GM12873 (cell line): Measurements from ENCODE around the gene KCNC1.

Source experiments
- CTCF ChIP-seq: IDR thresholded peaks from 2 replicates; pipeline ENCODE4 v1.5.1; 2012; ENCODE audit warnings: low read depth, mild to moderate bottlenecking, moderate library complexity, low read length, control low read depth; ENCODE audit not compliant: insufficient read depth; ENCODE audit errors: missing control alignments

The KCNC1 gene

GRCh38 chr11:17716807-17717206, 17.8 kb upstream of the KCNC1 start:
- TF ChIP-seq CTCF = no peak

- no peak for TF ChIP-seq CTCF
These were observed 16.6 kb upstream of the KCNC1 start for GRCh38 chr11:17718015-17718414.

DNA sequence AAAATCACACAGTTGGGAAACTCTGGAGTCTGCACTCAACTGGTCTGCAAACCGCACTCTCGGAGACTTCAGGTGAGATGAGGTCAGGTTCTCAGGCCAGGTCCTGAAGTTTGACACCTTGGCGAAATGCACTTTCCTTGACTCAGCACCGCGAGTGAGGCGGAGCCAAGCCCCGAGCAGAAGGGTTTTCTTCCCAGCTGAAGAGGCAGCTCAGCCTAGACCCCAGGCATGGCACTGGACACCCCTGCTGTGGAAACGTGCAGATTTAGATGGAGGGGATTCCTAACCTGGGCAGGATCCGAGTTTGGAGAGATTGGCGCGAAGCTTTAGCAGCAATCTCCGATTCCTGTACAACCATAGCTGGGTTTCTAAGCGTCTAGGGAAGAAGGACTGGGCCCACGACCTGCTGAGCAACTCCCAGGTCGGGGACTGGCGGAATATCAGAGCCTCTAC, 16.0 kb upstream of the KCNC1 start:
- TF ChIP-seq CTCF = no peak

DNA sequence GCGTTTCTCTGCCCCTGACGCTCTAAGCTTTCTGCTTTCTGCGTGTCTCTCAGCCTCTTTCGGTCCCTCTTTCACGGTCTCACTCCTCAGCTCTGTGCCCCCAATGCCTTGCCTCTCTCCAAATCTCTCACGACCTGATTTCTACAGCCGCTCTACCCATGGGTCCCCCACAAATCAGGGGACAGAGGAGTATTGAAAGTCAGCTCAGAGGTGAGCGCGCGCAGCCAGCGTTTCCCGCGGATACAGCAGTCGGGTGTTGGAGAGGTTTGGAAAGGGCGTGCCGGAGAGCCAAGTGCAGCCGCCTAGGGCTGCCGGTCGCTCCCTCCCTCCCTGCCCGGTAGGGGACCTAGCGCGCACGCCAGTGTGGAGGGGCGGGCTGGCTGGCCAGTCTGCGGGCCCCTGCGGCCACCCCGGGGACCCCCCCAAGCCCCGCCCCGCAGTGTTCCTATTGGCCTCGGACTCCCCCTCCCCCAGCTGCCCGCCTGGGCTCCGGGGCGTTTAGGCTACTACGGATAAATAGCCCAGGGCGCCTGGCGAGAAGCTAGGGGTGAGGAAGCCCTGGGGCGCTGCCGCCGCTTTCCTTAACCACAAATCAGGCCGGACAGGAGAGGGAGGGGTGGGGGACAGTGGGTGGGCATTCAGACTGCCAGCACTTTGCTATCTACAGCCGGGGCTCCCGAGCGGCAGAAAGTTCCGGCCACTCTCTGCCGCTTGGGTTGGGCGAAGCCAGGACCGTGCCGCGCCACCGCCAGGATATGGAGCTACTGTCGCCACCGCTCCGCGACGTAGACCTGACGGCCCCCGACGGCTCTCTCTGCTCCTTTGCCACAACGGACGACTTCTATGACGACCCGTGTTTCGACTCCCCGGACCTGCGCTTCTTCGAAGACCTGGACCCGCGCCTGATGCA, 15.3 kb upstream of the KCNC1 start, which contains the start of gene MYOD1:
TSS of gene MYOD1 (plus strand) at position 544 of the 910 bp plus-strand sequence. CDS start at position 756, 212 bp downstream.
- TF ChIP-seq CTCF = no peak

GRCh38 chr11:17719938-17720795, 14.4 kb upstream of the KCNC1 start:
- TF ChIP-seq CTCF = no peak

DNA sequence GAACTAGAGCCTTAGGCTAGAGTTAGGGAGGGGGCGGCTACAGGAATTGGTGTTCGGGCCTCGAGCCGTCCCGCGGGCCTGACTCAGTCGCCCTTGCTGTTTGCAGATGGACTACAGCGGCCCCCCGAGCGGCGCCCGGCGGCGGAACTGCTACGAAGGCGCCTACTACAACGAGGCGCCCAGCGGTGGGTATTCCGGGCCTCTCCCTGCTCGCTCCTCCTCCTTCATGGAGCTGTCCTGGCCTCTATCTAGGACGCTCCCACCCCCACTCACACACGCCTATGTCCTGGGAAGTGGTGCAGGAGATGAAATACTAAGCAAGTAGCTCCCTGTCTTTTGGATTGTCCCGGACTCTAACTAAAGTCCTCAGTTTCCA, 13.8 kb upstream of the KCNC1 start:
- TF ChIP-seq CTCF = no peak
